Measurements from ENCODE around the gene TARBP2.

TARBP2 gene, protein sequence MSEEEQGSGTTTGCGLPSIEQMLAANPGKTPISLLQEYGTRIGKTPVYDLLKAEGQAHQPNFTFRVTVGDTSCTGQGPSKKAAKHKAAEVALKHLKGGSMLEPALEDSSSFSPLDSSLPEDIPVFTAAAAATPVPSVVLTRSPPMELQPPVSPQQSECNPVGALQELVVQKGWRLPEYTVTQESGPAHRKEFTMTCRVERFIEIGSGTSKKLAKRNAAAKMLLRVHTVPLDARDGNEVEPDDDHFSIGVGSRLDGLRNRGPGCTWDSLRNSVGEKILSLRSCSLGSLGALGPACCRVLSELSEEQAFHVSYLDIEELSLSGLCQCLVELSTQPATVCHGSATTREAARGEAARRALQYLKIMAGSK

DNA sequence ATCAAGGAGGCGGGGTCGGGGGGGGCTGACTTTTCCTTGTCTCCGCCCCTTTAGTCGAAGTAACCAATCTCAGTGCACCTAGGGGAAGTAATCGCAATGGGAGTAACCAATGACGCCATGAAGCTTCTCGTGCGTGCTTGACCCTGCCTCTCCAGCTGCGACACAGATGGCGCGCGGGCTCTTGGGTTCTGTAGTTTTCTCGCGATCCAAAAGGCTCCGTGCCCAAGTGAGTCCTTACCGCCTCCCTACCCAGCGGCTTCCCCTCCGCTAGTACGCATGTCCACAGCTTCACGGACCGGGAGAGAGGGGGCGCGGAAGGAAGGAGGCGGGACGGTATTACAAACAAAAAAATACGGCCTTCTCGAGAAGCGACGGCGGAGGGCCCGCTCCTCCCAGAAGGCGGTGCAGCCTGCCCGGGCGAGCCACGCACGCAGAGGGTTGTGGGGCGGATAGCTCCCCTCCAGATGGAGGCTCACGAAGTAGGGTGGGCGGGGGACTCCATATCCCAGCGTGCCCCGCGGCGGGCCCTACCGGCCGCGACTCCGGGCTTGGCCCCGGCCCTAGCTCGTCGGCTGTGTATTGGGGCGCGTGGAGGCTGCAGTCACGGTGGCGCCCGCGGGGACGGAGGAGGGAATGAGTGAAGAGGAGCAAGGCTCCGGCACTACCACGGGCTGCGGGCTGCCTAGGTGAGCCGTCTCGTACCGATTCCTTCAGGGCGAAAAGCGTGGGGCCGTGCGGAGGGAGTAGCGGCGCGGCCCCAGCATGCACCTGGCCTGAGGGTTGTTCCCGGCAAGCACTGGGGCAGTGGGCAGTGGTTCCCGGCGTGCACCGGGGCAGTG, at the start of gene TARBP2:
Gene TARBP2 (plus strand): TSS at position 508 of the 839 bp plus-strand sequence. CDS start 126 bp downstream, at position 634.
- peak; percentile 100 for DNase-seq (ENCODE audit: low spot score)

DNA sequence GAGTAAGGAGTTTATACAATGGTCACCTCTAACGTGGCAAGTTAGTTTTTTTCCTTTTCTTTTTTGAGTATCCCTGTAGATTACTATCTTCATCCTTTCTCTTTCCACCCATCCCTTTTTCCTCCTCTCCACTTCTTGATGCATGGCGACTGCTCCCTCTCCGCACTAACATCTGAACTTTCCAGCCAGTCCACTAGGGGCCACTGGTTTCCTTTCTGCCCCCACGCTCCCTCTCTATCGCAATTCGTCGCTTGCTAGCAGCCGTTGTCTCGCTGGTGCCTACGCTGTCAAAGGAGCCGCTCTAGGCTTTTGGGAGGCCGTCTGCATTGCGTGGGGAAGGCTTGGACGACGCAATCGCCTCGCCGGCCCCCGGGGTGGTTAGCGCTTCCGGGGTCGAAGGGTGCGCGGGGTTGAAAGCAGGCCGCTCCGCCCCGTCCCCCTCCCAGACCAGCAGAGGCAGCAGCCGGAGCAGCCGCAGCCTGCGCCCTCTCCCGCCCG, 49.4 kb upstream of the TARBP2 start, which contains the start of gene PCBP2:
Gene PCBP2 (plus strand): TSS at position 442 of the 498 bp plus-strand sequence. CDS start 2,699 bp downstream, outside the sequence.
- DNase-seq (ENCODE audit: low spot score) = peak; percentile 100

DNA sequence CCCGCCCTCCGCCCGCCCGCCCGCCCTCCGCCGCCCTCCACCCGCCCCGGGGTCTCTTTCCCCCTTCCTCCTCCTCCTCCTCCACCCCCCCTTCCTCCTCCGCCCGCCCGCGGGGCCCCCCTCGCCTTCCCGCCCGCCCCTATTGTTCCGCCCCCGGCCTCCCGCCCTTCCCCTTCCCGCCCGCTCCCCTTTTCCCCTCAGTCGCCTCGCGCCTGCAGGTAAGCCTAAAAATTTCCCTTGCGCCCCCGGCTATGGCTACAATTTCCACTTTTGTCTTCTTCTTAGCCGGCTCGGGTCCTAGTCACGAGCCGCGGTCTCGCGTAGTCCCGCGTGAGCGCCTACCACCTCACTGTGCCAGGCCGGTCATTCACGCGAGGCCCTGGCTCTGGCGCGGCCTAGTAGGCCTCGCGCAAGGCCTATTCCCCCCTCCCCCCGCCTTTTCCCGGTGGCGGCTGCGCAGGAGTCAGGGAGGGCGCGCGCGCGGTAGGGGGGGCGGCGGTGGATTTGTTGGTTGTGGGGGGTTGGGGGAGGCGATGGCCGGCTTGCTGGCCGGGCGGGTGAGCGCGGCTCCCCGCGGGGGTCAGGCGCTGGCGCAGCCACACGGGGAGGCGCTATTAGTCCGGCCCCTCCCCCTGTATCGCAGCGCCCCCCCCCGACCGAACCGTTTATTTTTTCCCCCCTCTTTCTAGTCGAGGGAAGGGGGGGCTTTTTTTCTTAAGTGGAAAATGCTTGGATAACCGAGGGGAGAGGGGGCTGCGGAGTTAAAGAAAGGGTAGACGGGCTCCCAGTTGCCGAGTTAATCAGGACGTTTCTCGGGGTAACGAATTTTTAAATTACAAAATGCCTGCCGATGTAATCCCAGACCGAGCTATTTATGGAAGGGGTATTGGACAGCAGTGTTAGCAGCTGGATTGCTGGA, 48.7 kb upstream of the TARBP2 start:
- DNase-seq (ENCODE audit: low spot score) = peak; percentile 97

DNA sequence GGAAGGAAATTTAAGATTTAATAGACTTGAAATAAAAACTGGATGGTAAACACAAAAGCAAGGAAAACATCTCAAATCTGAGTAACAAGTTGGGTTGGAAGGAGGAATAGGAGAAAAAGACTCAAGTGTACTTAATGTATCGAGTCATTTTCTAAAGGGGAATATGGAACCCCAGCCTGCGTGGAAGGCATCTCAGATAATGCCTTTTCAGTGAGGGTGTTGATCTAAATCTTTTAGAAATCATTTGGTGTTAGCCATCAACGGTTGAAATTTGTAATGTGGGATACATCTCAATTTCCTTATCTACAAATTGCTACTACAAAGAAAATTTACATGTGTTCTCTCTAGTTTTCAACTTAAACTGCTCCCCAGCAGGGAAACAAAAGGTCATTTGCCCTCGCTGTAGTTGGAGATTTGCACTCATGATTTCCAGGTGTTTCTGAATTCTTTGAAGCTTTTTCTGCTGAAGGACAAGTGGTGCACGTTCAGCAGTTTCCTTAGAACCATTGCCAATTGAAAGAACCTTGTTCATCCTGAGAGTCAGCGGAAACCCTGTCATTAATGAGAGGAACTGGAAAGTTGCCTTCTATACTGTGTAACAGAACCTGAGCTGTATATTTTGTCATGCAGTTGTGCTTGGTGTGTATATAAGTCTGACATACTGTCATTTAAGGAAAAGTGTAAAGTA, 47.0 kb upstream of the TARBP2 start:
- DNase-seq (ENCODE audit: low spot score) = no peak

DNA sequence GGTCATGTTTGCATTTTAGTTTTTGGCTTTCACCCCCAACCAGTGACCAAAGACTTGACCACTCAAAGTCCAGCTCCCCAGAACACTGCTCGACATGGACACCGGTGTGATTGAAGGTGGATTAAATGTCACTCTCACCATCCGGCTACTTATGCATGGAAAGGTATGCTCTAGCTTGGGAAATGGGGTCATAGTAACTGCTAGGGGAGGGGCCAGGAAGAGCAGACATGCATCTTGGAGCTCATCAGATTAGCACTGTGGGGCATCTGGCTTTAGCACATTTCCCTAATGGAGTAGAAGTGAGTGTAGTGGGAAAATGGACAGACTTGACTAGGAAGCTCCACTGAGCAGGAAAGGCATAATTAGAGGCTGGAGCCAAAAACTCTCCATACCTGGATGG, 46.4 kb upstream of the TARBP2 start:
- no peak for DNase-seq (ENCODE audit: low spot score)

DNA sequence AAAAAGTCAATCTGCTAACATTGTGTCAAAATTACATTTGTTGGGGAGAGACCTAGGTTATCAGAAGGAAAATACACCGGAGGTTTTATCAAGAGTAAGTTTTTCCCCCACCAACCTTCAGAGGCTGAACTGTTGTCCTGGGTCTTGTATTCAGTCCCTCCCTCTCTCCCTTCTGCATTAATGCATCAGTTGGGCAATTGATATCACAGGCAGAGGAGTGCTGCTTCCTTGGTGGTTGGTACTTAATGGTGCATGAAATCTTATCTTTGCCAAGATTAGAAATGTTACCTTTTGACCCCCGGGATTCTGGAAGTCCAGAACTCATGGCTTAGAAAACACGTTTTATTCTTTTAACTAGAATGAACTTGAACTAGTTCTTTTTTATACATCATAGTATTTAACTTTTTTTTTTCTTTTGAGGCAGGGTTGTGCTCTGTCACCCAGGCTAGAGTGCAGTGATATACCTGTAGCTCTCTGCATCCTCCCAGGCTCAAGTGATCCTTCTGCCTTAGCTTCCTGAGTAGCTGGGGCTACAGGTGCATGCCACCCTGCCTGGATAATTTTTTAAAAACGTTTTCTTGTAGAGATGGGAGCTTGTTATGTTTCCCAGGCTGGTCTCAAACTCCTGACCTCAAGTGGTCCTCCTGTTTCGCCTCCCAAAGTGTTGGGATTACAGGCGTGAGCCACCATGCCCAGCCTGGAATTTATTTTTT, 44.3 kb upstream of the TARBP2 start:
- DNase-seq (ENCODE audit: low spot score) = no peak

DNA sequence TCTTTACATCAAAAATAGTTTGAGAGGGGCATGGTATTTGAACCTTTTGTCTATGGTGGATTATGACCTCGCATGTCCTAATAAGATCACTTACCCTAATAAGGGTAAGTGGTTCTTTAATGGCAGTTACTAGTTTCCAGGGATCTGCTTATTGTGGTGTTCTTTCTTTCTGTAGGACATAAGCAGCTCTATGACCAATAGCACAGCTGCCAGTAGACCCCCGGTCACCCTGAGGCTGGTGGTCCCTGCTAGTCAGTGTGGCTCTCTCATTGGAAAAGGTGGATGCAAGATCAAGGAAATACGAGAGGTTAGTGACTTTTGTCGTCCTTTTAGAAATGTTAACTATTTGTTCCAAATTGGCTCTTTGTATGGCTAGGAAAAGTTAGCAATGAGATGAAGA, 42.0 kb upstream of the TARBP2 start:
- DNase-seq (ENCODE audit: low spot score) = no peak

DNA sequence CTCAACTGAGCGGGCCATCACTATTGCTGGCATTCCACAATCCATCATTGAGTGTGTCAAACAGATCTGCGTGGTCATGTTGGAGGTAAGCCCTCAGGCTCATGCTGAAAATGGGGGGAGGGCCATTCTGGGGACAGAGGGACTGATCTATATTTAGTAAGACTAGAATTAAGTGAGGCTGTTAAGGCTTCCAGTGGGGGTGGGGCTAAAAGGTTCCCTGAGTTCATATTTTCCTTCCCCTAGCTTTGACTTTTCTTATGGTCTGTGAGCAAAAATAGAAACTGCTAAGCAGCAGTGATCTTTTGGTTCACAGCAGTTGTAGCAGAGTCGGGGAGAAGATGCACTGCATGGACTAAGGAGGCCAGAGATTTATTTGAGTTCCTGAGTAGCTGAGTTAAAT, 40.0 kb upstream of the TARBP2 start:
- no peak for DNase-seq (ENCODE audit: low spot score)

DNA sequence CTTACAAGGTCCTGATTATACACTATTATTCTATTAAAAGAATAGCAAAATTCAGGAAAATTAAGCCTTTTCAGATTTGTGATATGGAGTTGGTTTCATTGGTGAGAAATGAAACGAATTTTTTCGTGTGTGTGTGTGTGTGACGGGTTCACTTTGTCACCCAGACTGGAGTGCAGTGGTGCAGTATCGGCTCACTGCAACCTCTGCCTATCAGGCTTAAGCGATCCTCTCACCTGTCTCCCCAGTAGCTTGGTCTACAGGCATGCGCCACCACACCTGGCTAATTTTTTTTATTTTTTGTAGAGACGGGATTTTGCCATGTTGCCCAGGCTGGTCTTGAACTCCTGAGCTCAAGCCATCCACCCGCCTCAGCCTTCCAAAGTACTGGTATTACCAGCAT, 39.5 kb upstream of the TARBP2 start:
- DNase-seq (ENCODE audit: low spot score) = no peak

DNA sequence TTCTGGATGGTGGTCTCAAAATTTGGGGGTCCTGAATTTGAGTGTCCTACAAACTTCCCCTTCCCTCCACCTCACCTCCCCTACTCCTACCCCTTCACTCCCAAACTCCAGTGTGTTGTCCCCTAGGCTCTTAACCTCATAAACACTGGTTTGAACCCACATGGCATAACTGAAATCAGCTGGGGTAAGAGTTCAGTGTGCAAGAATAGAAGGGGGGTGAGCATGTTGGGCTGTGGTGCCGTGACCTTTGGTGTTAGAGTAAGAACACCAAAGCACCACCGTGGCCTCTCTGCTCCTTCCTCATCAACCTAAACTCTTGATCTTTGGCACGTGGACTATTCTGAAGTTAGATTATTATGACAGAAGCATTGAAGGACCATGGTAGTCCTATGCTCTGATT, 38.1 kb upstream of the TARBP2 start:
- DNase-seq (ENCODE audit: low spot score) = no peak

DNA sequence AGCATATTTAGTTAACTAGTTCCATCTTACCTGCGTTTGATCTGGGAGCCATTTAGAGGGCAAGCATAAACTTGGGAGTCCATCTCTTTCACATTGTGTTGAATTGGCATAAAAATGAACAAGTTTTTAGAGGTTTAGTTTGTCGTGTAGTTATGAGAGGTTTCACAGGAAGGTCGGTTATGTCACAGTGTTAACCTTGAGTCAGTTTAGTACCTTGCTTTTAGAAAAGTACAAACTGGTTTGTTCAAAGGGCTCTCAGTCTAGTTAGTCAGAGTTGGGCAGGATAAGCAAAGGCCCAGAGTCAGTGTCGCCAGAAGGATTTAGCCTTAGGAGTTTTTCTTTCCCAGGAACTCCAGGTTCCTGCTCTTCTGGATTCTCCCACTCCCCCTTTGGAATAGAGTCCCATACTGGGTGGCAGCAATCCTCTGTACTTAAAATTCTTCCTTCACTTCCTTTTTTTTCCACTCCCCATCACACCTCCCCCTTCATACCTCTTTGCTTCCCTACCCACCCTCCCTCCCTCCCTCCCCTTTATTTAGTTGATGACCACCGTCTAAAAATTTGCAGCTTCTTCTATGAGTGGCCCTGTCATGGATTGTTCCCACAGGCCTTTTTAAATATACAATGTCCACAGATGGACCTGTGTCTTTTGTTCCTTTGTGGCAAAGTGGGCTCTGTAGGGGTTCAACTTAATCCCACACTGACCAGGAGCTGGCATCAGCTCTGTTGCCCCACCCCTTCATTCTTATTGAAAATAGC, 37.1 kb upstream of the TARBP2 start:
- no peak for DNase-seq (ENCODE audit: low spot score)

DNA sequence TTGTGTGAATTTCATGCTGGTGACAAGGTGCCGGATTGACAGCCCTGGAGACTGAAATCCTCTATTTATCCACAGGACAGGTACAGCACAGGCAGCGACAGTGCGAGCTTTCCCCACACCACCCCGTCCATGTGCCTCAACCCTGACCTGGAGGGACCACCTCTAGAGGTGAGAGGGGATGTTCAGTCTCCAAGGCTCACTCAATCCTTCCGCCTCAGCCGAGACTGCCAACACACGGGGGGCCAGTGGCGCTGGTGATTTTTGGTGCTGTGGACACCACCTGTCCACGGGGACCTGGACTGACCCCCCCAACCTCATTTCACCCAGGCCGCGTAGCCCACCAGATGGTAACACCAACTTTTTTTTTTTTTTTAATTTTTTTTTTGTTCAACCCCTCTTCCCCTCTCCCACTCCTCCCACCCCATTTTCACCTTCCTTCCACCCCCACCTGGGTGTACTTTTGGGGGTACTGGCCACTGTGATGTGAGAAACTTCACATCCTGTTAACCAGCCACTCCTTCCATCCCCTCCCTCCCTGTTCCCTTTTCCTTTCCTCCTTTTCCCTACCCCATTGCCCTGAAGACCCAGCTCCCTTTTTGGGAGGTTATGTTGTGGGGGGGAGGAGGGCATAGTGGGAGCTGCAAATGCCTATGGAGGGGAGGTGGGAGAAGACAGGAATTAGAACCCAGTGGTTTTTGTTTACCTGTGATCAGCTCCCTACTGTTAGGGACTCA, 36.2 kb upstream of the TARBP2 start:
- no peak for DNase-seq (ENCODE audit: low spot score)

DNA sequence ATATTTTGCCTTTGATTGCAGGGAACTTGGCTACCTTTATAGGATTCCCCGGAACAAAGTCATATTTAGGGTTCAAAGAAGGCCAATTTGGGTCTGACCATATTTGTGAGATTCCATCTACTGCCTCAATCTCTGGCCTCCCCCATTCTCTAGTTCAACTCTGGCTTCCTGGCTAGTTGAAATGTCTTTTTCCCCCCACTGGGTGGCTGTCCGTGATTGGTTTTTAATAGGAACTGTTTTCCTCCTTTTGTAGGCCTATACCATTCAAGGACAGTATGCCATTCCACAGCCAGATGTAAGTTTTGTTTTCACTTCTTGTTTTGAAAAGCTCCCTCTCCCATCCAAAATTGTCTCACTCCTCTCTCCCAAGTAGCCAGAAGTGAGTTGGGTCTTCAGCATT, 35.4 kb upstream of the TARBP2 start:
- no peak for DNase-seq (ENCODE audit: low spot score)

DNA sequence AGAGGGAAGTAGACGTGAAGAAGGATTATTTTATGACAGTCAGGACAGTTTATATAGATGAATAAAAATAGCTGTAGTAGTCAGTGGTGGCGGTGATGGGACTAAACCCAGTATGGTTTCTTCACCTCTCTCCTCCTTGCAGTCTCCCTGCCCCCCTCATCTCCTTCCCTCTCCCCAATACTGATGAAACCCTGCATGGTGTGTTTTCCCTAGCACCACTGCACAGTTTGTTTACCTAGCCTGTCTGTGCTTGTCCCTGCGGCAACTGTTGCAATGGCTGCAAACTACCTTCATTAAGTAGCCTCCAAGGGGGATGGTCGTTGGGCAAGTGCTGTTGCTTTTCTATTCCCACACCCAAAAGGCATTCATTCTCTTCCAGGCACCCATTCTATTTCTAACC, 34.4 kb upstream of the TARBP2 start:
- no peak for DNase-seq (ENCODE audit: low spot score)

DNA sequence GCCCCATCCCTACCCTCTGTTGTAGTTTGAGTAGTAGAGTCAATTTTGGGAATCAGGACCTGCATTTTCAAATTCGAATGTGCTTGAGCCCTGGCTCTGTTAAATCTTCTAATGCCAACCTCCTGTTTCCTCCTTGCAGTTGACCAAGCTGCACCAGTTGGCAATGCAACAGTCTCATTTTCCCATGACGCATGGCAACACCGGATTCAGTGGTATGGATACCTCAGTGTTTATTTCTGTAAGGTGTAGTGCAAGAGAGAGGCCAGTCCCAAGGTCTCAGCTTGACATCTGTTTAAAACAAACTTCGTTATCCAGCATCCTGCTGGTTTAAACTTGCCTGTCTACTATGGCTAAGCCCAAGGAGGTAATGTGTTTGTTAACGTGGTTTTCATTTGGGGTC, 34.0 kb upstream of the TARBP2 start:
- DNase-seq (ENCODE audit: low spot score) = no peak

DNA sequence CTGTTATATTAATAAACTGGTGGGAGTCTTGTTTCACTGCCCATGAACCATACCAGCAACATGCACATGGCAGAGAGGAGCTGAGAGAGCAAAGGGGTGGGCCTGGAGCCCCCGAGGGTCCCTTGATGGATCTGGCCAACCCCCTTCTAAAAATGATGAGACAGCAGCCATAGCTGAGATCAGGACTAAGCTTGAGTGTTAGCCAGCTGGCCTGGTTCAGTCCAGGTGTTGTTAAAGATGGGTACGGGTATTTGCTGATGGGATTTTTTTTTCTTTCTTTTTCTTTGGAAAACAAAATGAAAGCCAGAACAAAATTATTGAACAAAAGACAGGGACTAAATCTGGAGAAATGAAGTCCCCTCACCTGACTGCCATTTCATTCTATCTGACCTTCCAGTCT, 33.2 kb upstream of the TARBP2 start:
- DNase-seq (ENCODE audit: low spot score) = no peak

DNA sequence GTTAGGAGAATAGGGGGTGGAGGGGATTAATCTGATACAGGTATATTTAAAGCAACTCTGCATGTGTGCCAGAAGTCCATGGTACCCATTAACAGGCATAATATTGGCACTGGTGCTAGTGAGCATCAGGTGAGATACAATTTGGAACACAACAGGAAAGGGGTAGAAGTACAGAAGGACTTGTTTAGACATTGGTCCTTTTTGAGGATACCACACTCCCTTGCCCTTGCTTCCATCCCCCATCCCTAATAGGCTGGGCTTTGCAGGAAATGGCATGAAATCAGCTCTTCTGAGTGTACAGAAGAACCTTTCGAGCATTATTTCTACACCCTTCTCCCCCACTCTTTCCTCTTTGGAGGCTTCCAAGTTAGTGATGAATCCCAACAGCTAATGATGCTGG, 32.8 kb upstream of the TARBP2 start:
- DNase-seq (ENCODE audit: low spot score) = no peak

DNA sequence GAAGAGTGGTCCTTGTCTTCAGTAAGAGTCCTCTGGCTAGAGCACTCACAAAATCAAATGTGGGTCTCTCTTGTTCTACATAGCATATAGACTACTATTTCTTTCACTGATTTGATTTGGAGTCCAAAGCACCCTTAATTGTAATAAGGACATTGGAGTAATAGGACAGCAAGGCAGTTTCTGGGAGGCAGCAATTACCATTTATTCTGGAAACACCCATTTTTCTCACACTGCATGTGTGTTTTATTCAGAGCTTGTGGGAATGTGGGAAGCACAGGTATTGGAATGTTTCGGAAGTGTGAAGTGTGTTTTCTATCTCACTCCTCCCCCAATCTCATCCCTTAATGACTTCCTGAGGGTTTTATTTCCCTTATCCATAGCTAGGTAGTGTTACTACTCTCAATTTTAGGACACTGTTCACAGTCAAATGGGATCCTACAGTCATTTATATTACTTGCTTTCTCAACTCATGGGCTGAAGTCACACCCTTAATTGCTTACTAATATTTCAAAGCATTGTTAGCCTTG, 29.0 kb upstream of the TARBP2 start:
- DNase-seq (ENCODE audit: low spot score) = no peak

DNA sequence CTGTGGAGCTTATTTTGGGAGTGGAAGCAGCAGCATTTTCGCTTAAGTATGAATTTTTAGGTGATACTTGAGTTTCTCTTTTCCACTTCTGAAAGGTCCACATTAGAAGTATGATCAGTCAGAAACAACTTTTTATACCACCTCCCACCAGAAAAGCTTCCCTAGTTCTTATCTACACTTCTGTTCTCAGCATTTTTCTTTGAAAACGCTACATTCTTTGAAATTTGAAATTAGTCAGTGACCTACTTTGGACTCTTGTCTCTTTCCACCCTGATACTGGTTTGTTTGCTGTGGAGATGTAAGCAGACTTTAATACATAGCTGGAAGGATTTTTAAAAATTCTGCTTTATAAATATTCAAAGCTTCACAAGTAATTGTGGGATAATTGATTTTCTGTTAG, 27.0 kb upstream of the TARBP2 start:
- no peak for DNase-seq (ENCODE audit: low spot score)

Data from ecto neural progenitor cell (in vitro differentiated cells).